GM12878 (cell line): ENCODE data around the gene ALG2. TPM values are rescaled to one million over a fixed set of nuclear protein-coding genes. Genes with fewer than 3 reads are reported as not detected.

ENCODE experiments used
- ATAC-seq: fragments of 200-7000 bp; cut with Tn5 transposase; 3 replicates; pipeline ENCODE4 v1.9.1; 2020; ENCODE audit warnings: mild to moderate bottlenecking, moderate library complexity
- BruUV-seq: library from RNA; stranded (reverse); fragments of 400-500 nt; replicated peaks from 2 replicates; lab custom pipeline; 2021; lab: Mats Ljungman, UMichigan
- CTCF ChIA-PET: fragments of 300-600 bp; sonication (Branson Sonifier 250); formaldehyde crosslinking; extraction: SDS; loops from one replicate; lab custom pipeline; 2021; ENCODE audit warnings: inconsistent platforms; lab: Yijun Ruan, JAX
- POLR2A ChIA-PET: fragments of 350-600 bp; formaldehyde crosslinking; extraction: SDS; loops from one replicate; lab custom pipeline; 2021; ENCODE audit warnings: inconsistent platforms; lab: Charles Lee
- RAD21 ChIA-PET: fragments of 300-600 bp; sonication (Branson Sonifier 250); formaldehyde crosslinking; loops from one replicate; lab custom pipeline; 2023; ENCODE audit warnings: antibody characterized with exemption; ENCODE audit not compliant: unreplicated experiment; lab: Charles Lee
- SMC1A ChIA-PET: fragments of 300-600 bp; sonication (Branson Sonifier 250); formaldehyde crosslinking; loops from one replicate; lab custom pipeline; 2023; ENCODE audit not compliant: unreplicated experiment, uncharacterized antibody; lab: Charles Lee
- DNase-seq: peaks from one replicate; pipeline ENCODE4 v3.0.0-alpha.2; 2011; ENCODE audit warnings: low read depth, low spot score
- FAIRE-seq: peaks from 3 replicates; lab custom pipeline; 2011; peaks lifted over from hg19 to GRCh38; lab: Jason Lieb, UNC
- H2AFZ ChIP-seq: 2 replicates; pipeline ENCODE4 v1.6.0; 2011; ENCODE audit warnings: low read depth, low read length, control low read depth; ENCODE audit not compliant: control insufficient read depth
- H3K27ac ChIP-seq: 2 replicates; pipeline ENCODE4 v1.5.1; 2011; ENCODE audit warnings: control low read depth; ENCODE audit not compliant: control insufficient read depth, insufficient read depth
- H3K27me3 ChIP-seq, 2 experiments: replicated peaks in 1 of 2; 2 replicates each; pipeline versions ENCODE4 v1.6.0 to v1.6.1; 2011; ENCODE audit warnings: low read length in 1 of 2; ENCODE audit not compliant: control insufficient read depth in 2 of 2, insufficient read depth in 2 of 2
- H3K36me3 ChIP-seq, 2 experiments: 2 replicates each; pipeline ENCODE4 v1.5.1; 2011; ENCODE audit warnings: low read length in 1 of 2; ENCODE audit not compliant: control insufficient read depth in 2 of 2, insufficient read depth in 2 of 2
- H3K4me1 ChIP-seq: 2 replicates; pipeline ENCODE4 v1.6.1; 2011; ENCODE audit warnings: mild to moderate bottlenecking, low read length, moderate library complexity, mixed read lengths; ENCODE audit not compliant: control insufficient read depth, insufficient read depth
- H3K4me2 ChIP-seq: 2 replicates; pipeline ENCODE4 v1.6.0; 2011; ENCODE audit warnings: control low read depth; ENCODE audit not compliant: control insufficient read depth, insufficient read depth
- H3K4me3 ChIP-seq: fragments of 200-600 bp; sonication (generic); 2 replicates; pipeline ENCODE4 v1.5.1; 2016
- H3K79me2 ChIP-seq: 2 replicates; pipeline ENCODE4 v1.6.0; 2011; ENCODE audit warnings: low read length; ENCODE audit not compliant: control insufficient read depth, insufficient read depth
- H3K9ac ChIP-seq: 2 replicates; pipeline ENCODE4 v1.8.0; 2011; ENCODE audit warnings: low read length, control low read depth, mixed read lengths; ENCODE audit not compliant: control insufficient read depth, insufficient read depth
- H3K9me3 ChIP-seq: replicated peaks from 3 replicates; pipeline ENCODE4 v1.5.1; 2011; ENCODE audit warnings: mild to moderate bottlenecking, low read length; ENCODE audit not compliant: control insufficient read depth, insufficient read depth
- H4K20me1 ChIP-seq: 2 replicates; pipeline ENCODE4 v1.6.0; 2011; ENCODE audit not compliant: control insufficient read depth, insufficient read depth
- CHD2 ChIP-seq: IDR thresholded peaks from 2 replicates; pipeline ENCODE4 v1.6.1; 2011; ENCODE audit warnings: low read depth, low read length, improper control_type of control experiment, borderline replicate concordance
- MEF2B ChIP-seq: fragments of 450-650 bp; IDR thresholded peaks from 2 replicates; pipeline ENCODE4 v1.6.1; 2018; ENCODE audit warnings: mild to moderate bottlenecking, moderate library complexity; ENCODE audit not compliant: partially characterized antibody, poor library complexity, severe bottlenecking
- NFYA ChIP-seq: IDR thresholded peaks from 2 replicates; pipeline ENCODE4 v1.6.1; 2011; ENCODE audit warnings: low read depth, mild to moderate bottlenecking, low read length, improper control_type of control experiment, borderline replicate concordance
- NRF1 ChIP-seq: conservative IDR thresholded peaks from 2 replicates; pipeline ENCODE4 v1.6.1; 2011; ENCODE audit warnings: mild to moderate bottlenecking, low read depth, low read length, improper control_type of control experiment
- WGBS: methylation state at CpG from one replicate; pipeline ENCODE4 v1.1.6; 2016; ENCODE audit warnings: low lambda C conversion rate; ENCODE audit not compliant: insufficient replicate concordance, insufficient coverage; ENCODE audit errors: missing lambda C conversion rate; 5-methylcytosine and 5-hydroxymethylcytosine counted together
- in situ Hi-C: fragments of 300-500 bp; cut with MboI; formaldehyde crosslinking; loops from 9 replicates; pipeline ENCODE4 v1.14.3; 2018; ENCODE audit warnings: mixed read lengths
- intact Hi-C: fragments of 100-400 bp; cut with micrococcal nuclease; formaldehyde crosslinking; loops from one replicate; pipeline ENCODE4 v1.14.2; 2022; ENCODE audit not compliant: unreplicated experiment
- polyA plus RNA-seq, 11 experiments: library from polyadenylated mRNA; depleted of rRNA in 4 of 11; unstranded in 6 of 11; stranded (reverse) in 5 of 11; fragments of >200 nt; fragmentation: Nextera tagmentation in 4 of 11; fragmentation: Illumina TruSeq in 1 of 11; extraction: Ambion mirVana in 4 of 11; extraction: Trizol in 1 of 11; gene quantifications; 1 replicate in 1 of 11; 2 replicates in 10 of 11; pipeline versions ENCODE4 v1.2.1 to v1.2.3, GENCODE V29; 2011 to 2016; ENCODE audit warnings: inconsistent platforms in 2 of 11, missing spikeins in 2 of 11, low read depth in 1 of 11
- total RNA-seq, 4 experiments: library from RNA; depleted of rRNA in 3 of 4; stranded (reverse); fragments of >200 nt in 3 of 4; fragmentation: Illumina TruSeq in 1 of 4; extraction: Trizol in 1 of 4; gene quantifications; 2 replicates each; pipeline versions ENCODE4 v1.2.1 to v1.2.3, GENCODE V29; 2013 to 2021
- TF ChIP-seq, protein P1 (sequence below): IDR thresholded peaks from 2 replicates; pipeline ENCODE4 v1.6.1; 2012; ENCODE audit warnings: low read depth, low read length, improper control_type of control experiment
- TF ChIP-seq, protein P2 (sequence below): IDR thresholded peaks from 2 replicates; pipeline ENCODE4 v1.6.1; 2011; ENCODE audit warnings: low read depth, low read length, improper control_type of control experiment, borderline replicate concordance
- TF ChIP-seq, protein P3 (sequence below): fragments of 450-650 bp; IDR thresholded peaks from 2 replicates; pipeline ENCODE4 v1.6.1; 2017; ENCODE audit warnings: borderline replicate concordance

The ALG2 gene
- total and polyA plus RNA-seq, 10 of the 15 experiments (the other 5 are each of a cell fraction or from before 2014, with no cell fraction given), result 8.8 to 52.5 (median 38.6) TPM

DNA sequence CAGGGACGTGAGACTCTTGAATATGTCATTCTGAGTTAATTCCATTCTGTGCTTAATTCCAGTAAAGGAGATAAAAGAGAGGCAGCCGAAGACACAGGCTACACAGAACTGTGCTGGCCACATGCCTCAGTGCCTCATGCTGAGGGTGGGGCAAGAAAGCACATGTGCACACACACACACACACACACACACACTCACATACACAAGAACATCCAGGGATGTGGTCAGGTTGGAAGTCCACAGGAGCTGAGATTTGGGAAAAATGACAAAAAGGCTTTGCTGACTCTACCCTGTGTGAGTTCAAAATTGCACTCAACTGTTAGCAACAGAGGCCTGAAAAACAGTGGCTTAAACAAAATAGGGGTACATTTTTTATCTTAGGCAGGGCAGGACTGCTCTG, 40.5 kb downstream of the ALG2 start:
- H3K4me2 ChIP-seq, result peak overlapping the region; percentile 0
- SMC1A ChIA-PET, result interaction anchor here (0.8 to 12.4 kb wide), 9 partner anchors 9 to 828 kb away, joined by 3 to 189 read pairs (median 16); partner anchors contain the start of genes ALG2 and SEC61B

DNA sequence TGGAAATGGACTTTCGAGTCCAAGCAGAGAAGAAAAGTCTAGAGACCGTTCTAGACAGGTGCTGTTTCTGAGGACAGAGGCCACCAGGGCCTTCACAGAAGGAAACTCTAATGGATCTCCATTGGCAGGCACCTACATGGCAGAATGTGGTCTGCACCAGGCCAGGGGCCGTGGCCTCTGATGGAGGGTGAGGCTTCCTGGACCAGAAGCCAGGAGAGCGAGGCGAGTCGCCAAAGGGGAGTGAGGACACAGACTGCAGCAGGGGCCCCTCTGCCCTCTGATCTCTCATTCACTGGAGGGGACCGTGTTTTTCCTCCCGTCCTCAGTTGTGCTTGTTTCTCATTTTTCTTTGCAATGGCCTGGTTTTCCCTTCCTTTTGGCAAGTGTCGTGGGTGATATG, 41.1 kb downstream of the ALG2 start:
- 77% methylated on average over 9 of the region's 9 CpGs for WGBS
- Histone ChIP-seq H3K9me3 (no peaks in the 10 kb centered on the region), H3K36me3 (no peaks in the 10 kb centered on the region), H4K20me1 (no peaks in the 10 kb centered on the region), H3K9ac (no peak overlapping the region), H3K4me2 (peak overlapping the region; percentile 21; the same call in 1 of the 2 replicates), H3K27me3 (no peaks in the 10 kb centered on the region), H2AFZ (no peak overlapping the region), H3K4me1 (peaks cover 60% of the 10 kb centered on the region), H3K27ac (peak overlapping the region; percentile 84), H3K79me2 (no peaks in the 10 kb centered on the region), H3K4me3 (no peak overlapping the region)
- ChIA-PET SMC1A (interaction anchor here (1.3 to 12.4 kb wide), 4 partner anchors 8 to 74 kb away, joined by 3 to 189 read pairs (median 106); partner anchors contain the start of genes ALG2 and SEC61B), POLR2A (interaction anchor here (2.2 kb wide), 1 partner anchor 13 kb away, joined by 9 read pairs; no protein-coding TSS in a partner anchor), CTCF (interaction anchor here (9.2 to 9.3 kb wide), 2 partner anchors 15 to 16 kb away, joined by 96 to 131 read pairs; no protein-coding TSS in a partner anchor), RAD21 (interaction anchor here (3.3 to 13.6 kb wide), 3 partner anchors 7 to 16 kb away, joined by 18 to 147 read pairs (median 58); no protein-coding TSS in a partner anchor)
- no peak for DNase-seq
- FAIRE-seq, result no peak
- no TSS peak for BruUV-seq
- in situ Hi-C loops, result loop anchor here (5.0 to 10.0 kb wide), 5 partner anchors 48 to 1144 kb away; no protein-coding TSS in a partner anchor
- intact Hi-C loops, result loop anchor here (5.0 to 10.0 kb wide), 9 partner anchors 57 to 1254 kb away; partner anchors contain the start of genes ERP44 and INVS
- ATAC-seq, result no peak
- no peak for TF ChIP-seq NRF1
- TF ChIP-seq CHD2, result no peak
- TF ChIP-seq, protein P1, sequence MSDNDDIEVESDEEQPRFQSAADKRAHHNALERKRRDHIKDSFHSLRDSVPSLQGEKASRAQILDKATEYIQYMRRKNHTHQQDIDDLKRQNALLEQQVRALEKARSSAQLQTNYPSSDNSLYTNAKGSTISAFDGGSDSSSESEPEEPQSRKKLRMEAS, result no peak
- TF ChIP-seq, protein P2, sequence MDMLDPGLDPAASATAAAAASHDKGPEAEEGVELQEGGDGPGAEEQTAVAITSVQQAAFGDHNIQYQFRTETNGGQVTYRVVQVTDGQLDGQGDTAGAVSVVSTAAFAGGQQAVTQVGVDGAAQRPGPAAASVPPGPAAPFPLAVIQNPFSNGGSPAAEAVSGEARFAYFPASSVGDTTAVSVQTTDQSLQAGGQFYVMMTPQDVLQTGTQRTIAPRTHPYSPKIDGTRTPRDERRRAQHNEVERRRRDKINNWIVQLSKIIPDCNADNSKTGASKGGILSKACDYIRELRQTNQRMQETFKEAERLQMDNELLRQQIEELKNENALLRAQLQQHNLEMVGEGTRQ, result no peak
- no peak for TF ChIP-seq NFYA
- TF ChIP-seq, protein P3, sequence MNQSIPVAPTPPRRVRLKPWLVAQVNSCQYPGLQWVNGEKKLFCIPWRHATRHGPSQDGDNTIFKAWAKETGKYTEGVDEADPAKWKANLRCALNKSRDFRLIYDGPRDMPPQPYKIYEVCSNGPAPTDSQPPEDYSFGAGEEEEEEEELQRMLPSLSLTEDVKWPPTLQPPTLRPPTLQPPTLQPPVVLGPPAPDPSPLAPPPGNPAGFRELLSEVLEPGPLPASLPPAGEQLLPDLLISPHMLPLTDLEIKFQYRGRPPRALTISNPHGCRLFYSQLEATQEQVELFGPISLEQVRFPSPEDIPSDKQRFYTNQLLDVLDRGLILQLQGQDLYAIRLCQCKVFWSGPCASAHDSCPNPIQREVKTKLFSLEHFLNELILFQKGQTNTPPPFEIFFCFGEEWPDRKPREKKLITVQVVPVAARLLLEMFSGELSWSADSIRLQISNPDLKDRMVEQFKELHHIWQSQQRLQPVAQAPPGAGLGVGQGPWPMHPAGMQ, result no peak

More for the DNA sequence above, 40.5 kb downstream of the ALG2 start:
- H3K27ac ChIP-seq, result peak overlapping the region; percentile 84
- no peaks in the 10 kb centered on the region for H3K36me3 ChIP-seq
- DNase-seq (no peak), ATAC-seq (peak; percentile 0; the same call in 1 of the 3 replicates), FAIRE-seq (no peak)
- intact Hi-C loops (loop anchor here (5.0 to 10.0 kb wide), 9 partner anchors 56 to 1254 kb away; partner anchors contain the start of genes ERP44 and INVS), in situ Hi-C loops (loop anchor here (5.0 to 10.0 kb wide), 5 partner anchors 49 to 1144 kb away; no protein-coding TSS in a partner anchor)
- peak overlapping the region; percentile 1 for H2AFZ ChIP-seq
- TF ChIP-seq, protein P1, result peak; percentile 63; the same call in 1 of the 2 replicates
- no peak for TF ChIP-seq MEF2B
- H3K9ac ChIP-seq, result peak overlapping the region; percentile 41; the same call in 1 of the 2 replicates
- ChIA-PET POLR2A (interaction anchor here (1.3 to 2.4 kb wide), 7 partner anchors 10 to 85 kb away, joined by 3 to 11 read pairs (median 8); partner anchors contain the start of genes ALG2 and SEC61B), RAD21 (interaction anchor here (1.1 to 13.6 kb wide), 11 partner anchors 8 to 1037 kb away, joined by 3 to 147 read pairs (median 6); partner anchors contain the start of genes ALG2 and SEC61B), CTCF (interaction anchor here (0.9 to 9.3 kb wide), 11 partner anchors 8 to 639 kb away, joined by 3 to 131 read pairs (median 6); no protein-coding TSS in a partner anchor)
- no peaks in the 10 kb centered on the region for H4K20me1 ChIP-seq
- TSS peak; percentile 64 for BruUV-seq
- H3K27me3 ChIP-seq, result no peaks in the 10 kb centered on the region
- no peaks in the 10 kb centered on the region for H3K9me3 ChIP-seq
- peaks cover 60% of the 10 kb centered on the region for H3K4me1 ChIP-seq
- 58% methylated on average over 2 of the region's 2 CpGs for WGBS
- no peak overlapping the region for H3K4me3 ChIP-seq
- no peaks in the 10 kb centered on the region for H3K79me2 ChIP-seq
